Tibial nerve (tissue), 4 donors: ENCODE results near the gene GABRG3.

Experiments used
- CTCF ChIP-seq, 5 experiments: fragments of 200-600 bp in 3 of 5; fragments of 450-650 bp in 2 of 5; sonication (generic) in 3 of 5; IDR thresholded peaks; one replicate each; pipeline ENCODE4 v1.5.1; 2016 to 2019; ENCODE audit warnings: antibody characterized with exemption in 5 of 5, mild to moderate bottlenecking in 3 of 5, moderate library complexity in 2 of 5
- EP300 ChIP-seq, 2 donors: sonication (generic); formaldehyde crosslinking; IDR thresholded peaks; one replicate each; pipeline ENCODE4 v1.6.1; 2017; ENCODE audit warnings: antibody characterized with exemption in 2 of 2, mild to moderate bottlenecking in 1 of 2
- POLR2A ChIP-seq, 2 donors: fragments of 450-650 bp; IDR thresholded peaks; one replicate each; pipeline ENCODE4 v1.6.1; 2017; ENCODE audit warnings: antibody characterized with exemption in 2 of 2, mild to moderate bottlenecking in 2 of 2, moderate library complexity in 2 of 2

- no peak for TF ChIP-seq POLR2A (IDR thresholded peaks at IDR 0.05)
- no peak for TF ChIP-seq CTCF (IDR thresholded peaks at IDR 0.05)
- TF ChIP-seq EP300 (IDR thresholded peaks at IDR 0.05): no peak
These were observed 390.5 kb downstream of the GABRG3 start for GRCh38 chr15:27361438-27361837.
